IPS DF 6.9 (cell line): ENCODE results near the gene ADAM11.
"Not testable (repeated sequence)": the region's sequence is repeated elsewhere in the genome, so short reads cannot be mapped to it uniquely, and the experiment has no call there.

Source experiments
- DNase-seq: peaks from one replicate; pipeline ENCODE4 v3.0.0-alpha.2; 2013; ENCODE audit warnings: low read depth, low spot score
- H3K27ac ChIP-seq: one replicate; pipeline ENCODE4 v1.5.1; 2013; ENCODE audit warnings: low read length, control low read depth
- H3K27me3 ChIP-seq: 2 replicates; pipeline ENCODE4 v1.6.1; 2013; ENCODE audit warnings: mild to moderate bottlenecking, low read length; ENCODE audit not compliant: control insufficient read depth, insufficient read depth
- H3K36me3 ChIP-seq: 2 replicates; pipeline ENCODE4 v1.6.1; 2013; ENCODE audit warnings: low read length; ENCODE audit not compliant: control insufficient read depth, insufficient read depth
- H3K4me1 ChIP-seq: 2 replicates; pipeline ENCODE4 v1.6.1; 2013; ENCODE audit warnings: low read length; ENCODE audit not compliant: control insufficient read depth, insufficient read depth
- H3K4me3 ChIP-seq: 2 replicates; pipeline ENCODE4 v1.5.1; 2013; ENCODE audit warnings: mild to moderate bottlenecking, low read length
- H3K9me3 ChIP-seq: 2 replicates; pipeline ENCODE4 v1.6.1; 2013; ENCODE audit warnings: low read length, inconsistent platforms; ENCODE audit not compliant: control insufficient read depth, insufficient read depth
- WGBS: extraction: QIAGEN DNeasy Blood & Tissue Kit; methylation state at CpG from one replicate; pipeline ENCODE4 v1.1.7; 2013; ENCODE audit warnings: mixed read lengths, missing lambda C conversion rate; ENCODE audit not compliant: insufficient read length, insufficient coverage; 5-methylcytosine and 5-hydroxymethylcytosine counted together

Gene ADAM11

GRCh38 chr17:44818508-44818907 is 59.7 kb downstream of the ADAM11 start:
- H3K9me3 ChIP-seq, H3K4me3 ChIP-seq, H3K27ac ChIP-seq, H3K4me1 ChIP-seq, DNase-seq, H3K36me3 ChIP-seq, H3K27me3 ChIP-seq: not testable (repeated sequence)
- no CpG with 5 or more reads among the region's 6 CpGs for WGBS

- Histone ChIP-seq H3K4me1 (no peaks in the 10 kb centered on the region), H3K4me3 (no peak overlapping the region), H3K36me3 (no peaks in the 10 kb centered on the region), H3K27me3 (no peaks in the 10 kb centered on the region), H3K27ac (no peak overlapping the region), H3K9me3 (no peaks in the 10 kb centered on the region)
- WGBS = no CpG with 5 or more reads among the region's 7 CpGs
- no peak for DNase-seq
Measured at GRCh38 chr17:44820631-44821212, 61.9 kb downstream of the ADAM11 start.

GRCh38 chr17:44825236-44825635 is 66.4 kb downstream of the ADAM11 start:
- not testable (repeated sequence) for DNase-seq, H3K9me3 ChIP-seq, H3K4me1 ChIP-seq, H3K36me3 ChIP-seq, H3K27me3 ChIP-seq, H3K4me3 ChIP-seq, H3K27ac ChIP-seq
- whole genome bisulfite sequencing = no CpG with 5 or more reads among the region's 9 CpGs

- H3K27me3 ChIP-seq = no peaks in the 10 kb centered on the region
- no peak for DNase-seq
- H3K4me3 ChIP-seq = no peak overlapping the region
- H3K36me3 ChIP-seq = no peaks in the 10 kb centered on the region
- WGBS = no CpG with 5 or more reads among the region's 15 CpGs
- no peak overlapping the region for H3K27ac ChIP-seq
- no peaks in the 10 kb centered on the region for H3K9me3 ChIP-seq
- H3K4me1 ChIP-seq = no peaks in the 10 kb centered on the region
Measured at GRCh38 chr17:44826123-44826790, 67.5 kb downstream of the ADAM11 start.

GRCh38 chr17:44827863-44828262 is 69.1 kb downstream of the ADAM11 start:
- Histone ChIP-seq H3K36me3 (no peaks in the 10 kb centered on the region), H3K4me1 (no peaks in the 10 kb centered on the region), H3K4me3 (no peak overlapping the region), H3K27me3 (no peaks in the 10 kb centered on the region), H3K9me3 (no peaks in the 10 kb centered on the region), H3K27ac (no peak overlapping the region)
- DNase-seq = no peak
- WGBS = no CpG with 5 or more reads among the region's 1 CpG

GRCh38 chr17:44828919-44829522 is 70.2 kb downstream of the ADAM11 start:
- Histone ChIP-seq H3K27me3 (no peaks in the 10 kb centered on the region), H3K4me3 (peak overlapping the region; percentile 96), H3K9me3 (no peaks in the 10 kb centered on the region), H3K27ac (no peak overlapping the region), H3K36me3 (no peaks in the 10 kb centered on the region), H3K4me1 (no peaks in the 10 kb centered on the region)
- DNase-seq = no peak
- WGBS = no CpG with 5 or more reads among the region's 21 CpGs

GRCh38 chr17:44829523-44830358 is 71.0 kb downstream of the ADAM11 start, which contains the start of gene GJC1:
Gene GJC1 (minus strand): TSS chr17:44830287. CDS start chr17:44805817, 24,470 bp downstream.
- no peak for DNase-seq

GRCh38 chr17:44830359-44831288 is 71.8 kb downstream of the ADAM11 start:
- Histone ChIP-seq H3K27ac (no peak overlapping the region), H3K36me3 (no peaks in the 10 kb centered on the region), H3K4me1 (no peaks in the 10 kb centered on the region), H3K4me3 (peak overlapping the region; percentile 96; the same call in 1 of the 2 replicates), H3K27me3 (no peaks in the 10 kb centered on the region), H3K9me3 (no peaks in the 10 kb centered on the region)
- peak; percentile 63 for DNase-seq
- no CpG with 5 or more reads among the region's 58 CpGs for WGBS

More at GRCh38 chr17:44829523-44830358, 71.0 kb downstream of the ADAM11 start, which contains the start of gene GJC1:
- no peaks in the 10 kb centered on the region for H3K4me1 ChIP-seq
- peak within 1 kb of the TSS; percentile 96 for H3K4me3 ChIP-seq
- no peaks in the 10 kb centered on the region for H3K36me3 ChIP-seq
- H3K27ac ChIP-seq = no peak within 1 kb of the TSS
- H3K9me3 ChIP-seq = no peaks in the 10 kb centered on the region
- H3K27me3 ChIP-seq = no peaks in the 10 kb centered on the region
- no CpG with 5 or more reads among the region's 123 CpGs for WGBS

GRCh38 chr17:44831371-44831770 is 72.6 kb downstream of the ADAM11 start:
- Histone ChIP-seq H3K27ac (no peak overlapping the region), H3K9me3 (no peaks in the 10 kb centered on the region), H3K27me3 (no peaks in the 10 kb centered on the region), H3K4me3 (no peak overlapping the region), H3K4me1 (no peaks in the 10 kb centered on the region), H3K36me3 (no peaks in the 10 kb centered on the region)
- no peak for DNase-seq
- WGBS = no CpG with 5 or more reads among the region's 12 CpGs
